Measurements from ENCODE around the gene SLC9A9. TPM values are rescaled to one million over a fixed set of nuclear protein-coding genes. Genes with fewer than 3 reads are reported as not detected.

Gene SLC9A9
- total and polyA plus RNA-seq, 2 of the 8 experiments (the other 6 are each of a cell fraction or from before 2014, with no cell fraction given) = 0.48 to 1.1 TPM

DNA sequence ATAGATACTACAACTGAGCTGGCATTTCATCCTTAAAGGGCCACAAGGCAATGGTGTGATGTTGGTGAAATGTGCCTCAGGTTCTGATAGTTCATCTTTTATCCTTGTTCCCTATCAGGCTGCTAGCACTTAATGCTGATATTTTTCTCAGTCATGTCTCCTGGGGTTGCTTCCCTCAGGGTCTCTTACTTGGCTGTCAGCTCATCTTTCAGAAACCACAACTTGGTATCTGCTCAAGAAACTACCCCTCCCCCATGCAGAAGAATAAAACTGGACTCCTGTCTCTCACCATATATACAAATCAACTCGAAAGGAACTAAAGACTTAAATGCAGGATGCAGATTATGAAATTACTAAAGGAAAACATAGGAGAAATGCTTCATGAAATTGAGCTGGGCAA is 420.6 kb downstream of the SLC9A9 start:
- Histone ChIP-seq H2BK5ac (ENCODE audit: low read depth, low read length) (no peak overlapping the region), H3K79me1 (ENCODE audit: low read depth, low read length) (no peaks in the 10 kb centered on the region), H3K9me3 (ENCODE audit: insufficient read depth in 2 of 2, low read depth in 1 of 2, low read length in 1 of 2) (no peaks in the 10 kb centered on the region), H4K5ac (ENCODE audit: insufficient read length, low read depth, low read length) (no peak overlapping the region), H3K23me2 (ENCODE audit: low read depth, low read length) (no peaks in the 10 kb centered on the region; the same call in 1 of the 2 replicates), H3K27ac (ENCODE audit: low read depth, low read length) (no peak overlapping the region), H2AK5ac (ENCODE audit: low read depth, low read length) (no peak overlapping the region), H3K4ac (replicated peaks; ENCODE audit: insufficient read length, low read depth, low read length) (no peak overlapping the region), H2BK15ac (ENCODE audit: low read length) (no peak overlapping the region), H3K56ac (replicated peaks; ENCODE audit: insufficient read length, low read depth, low read length) (no peak overlapping the region), H3K18ac (ENCODE audit: extremely low read depth, low read length) (no peak overlapping the region), H3K9ac (replicated peaks in 1 of 4; ENCODE audit: extremely low read depth in 1 of 4, low read depth in 3 of 4, low read length in 3 of 4) (no peak overlapping the region), H4K8ac (ENCODE audit: extremely low read depth, insufficient read depth, low read length) (no peak overlapping the region), H3K79me2 (ENCODE audit: control insufficient read depth in 1 of 2, insufficient read depth in 2 of 2, low read length in 2 of 2) (no peaks in the 10 kb centered on the region), H2AFZ (ENCODE audit: low read length) (no peak overlapping the region), H3K23ac (ENCODE audit: insufficient read length) (no peak overlapping the region), H3K4me3 (ENCODE audit: extremely low read depth in 1 of 4, insufficient read depth in 2 of 4, low read depth in 3 of 4, low read length in 4 of 4) (no peak overlapping the region), H2BK12ac (ENCODE audit: low read depth, low read length) (no peak overlapping the region), H4K91ac (replicated peaks; ENCODE audit: insufficient read length, low read length) (no peak overlapping the region), H3K14ac (ENCODE audit: insufficient read length) (no peak overlapping the region), H3K27me3 (replicated peaks in 1 of 4; ENCODE audit: control insufficient read depth in 3 of 4, extremely low read depth in 1 of 4, insufficient read depth in 3 of 4, low read length in 3 of 4) (no peaks in the 10 kb centered on the region), H3K4me1 (replicated peaks in 1 of 4; ENCODE audit: control insufficient read depth in 3 of 4, insufficient read depth in 4 of 4, low read length in 3 of 4) (peaks cover 3 to 13% (median 10%) of the 10 kb centered on the region in 4 experiments; a peak in 4 of 7 replicates), H4K20me1 (replicated peaks in 1 of 2; ENCODE audit: control insufficient read depth in 1 of 2, insufficient read depth in 2 of 2, low read length in 2 of 2) (no peaks in the 10 kb centered on the region), H3K36me3 (ENCODE audit: control insufficient read depth in 2 of 4, insufficient read depth in 4 of 4, low read length in 3 of 4) (no peaks in the 10 kb centered on the region), H2BK120ac (replicated peaks; ENCODE audit: low read depth, low read length) (no peak overlapping the region), H2BK20ac (ENCODE audit: low read length) (no peak overlapping the region), H3K4me2 (ENCODE audit: insufficient read depth in 1 of 2, low read depth in 2 of 2, low read length in 2 of 2) (no peak overlapping the region)
- FAIRE-seq (no peak), DNase-seq (ENCODE audit: low read depth in 1 of 2, low spot score in 2 of 2) (no peak)
- 82% methylated on average over 1 of the region's 1 CpG; no CpG with 5 or more reads in 1 of the 2 experiments for WGBS, 2 experiments (ENCODE audit: extremely low coverage in 1 of 2, insufficient coverage in 1 of 2, insufficient read length in 1 of 2, insufficient replicate concordance in 2 of 2, low coverage in 1 of 2, low lambda C conversion rate in 2 of 2, missing lambda C conversion rate in 1 of 2)
- POLR2A ChIA-PET (ENCODE audit: partially characterized antibody) = no interaction called here
- no peak for TF ChIP-seq CBX5 (IDR thresholded peaks at IDR 0.05; ENCODE audit: low read depth, low read length)
- no peak for TF ChIP-seq TAF7 (optimal IDR thresholded peaks at IDR 0.05; ENCODE audit: borderline replicate concordance, low read depth, low read length)
- no peak for TF ChIP-seq FOSL1 (IDR thresholded peaks at IDR 0.05; ENCODE audit: insufficient read depth, low read depth, low read length)
- no peak for TF ChIP-seq NANOG (IDR thresholded peaks at IDR 0.05; ENCODE audit: insufficient read depth, low read depth, low read length, poor library complexity, severe bottlenecking)
- TF ChIP-seq SIRT6 (IDR thresholded peaks at IDR 0.05; ENCODE audit: low read length) = no peak
- TF ChIP-seq ZNF274 (IDR thresholded peaks at IDR 0.05; ENCODE audit: borderline replicate concordance, extremely low read depth, low read length) = no peak
- no peak for TF ChIP-seq SIN3A (conservative IDR thresholded peaks at IDR 0.05 in 1 of 2, IDR thresholded peaks at IDR 0.05 in 1 of 2; ENCODE audit: low read depth in 1 of 2, low read length in 2 of 2)
- no peak for TF ChIP-seq SP1 (IDR thresholded peaks at IDR 0.05; ENCODE audit: low read depth, low read length)
- no peak for TF ChIP-seq JUN (IDR thresholded peaks at IDR 0.05; ENCODE audit: low read depth, low read length)
- CTCF ChIA-PET (ENCODE audit: partially characterized antibody) = interaction anchor here (1.0 to 1.4 kb wide), 2 partner anchors 216 to 247 kb away, joined by 3 to 4 read pairs; no protein-coding TSS in a partner anchor
